Measurements from ENCODE around the gene USP19. TPM values are rescaled to one million over a fixed set of nuclear protein-coding genes. Genes with fewer than 3 reads are reported as not detected.

USP19 gene
- total RNA-seq, 2 experiments from 2014 or later = 77.8 to 78.2 TPM

- H3K36me3 Mint-ChIP-seq = peaks cover 22% of the 10 kb centered on the region
- peak; percentile 87 for DNase-seq
- peaks cover 23% of the 10 kb centered on the region for H3K4me1 Mint-ChIP-seq
- peak; percentile 97 for ATAC-seq (ENCODE audit: low read depth)
- no peaks in the 10 kb centered on the region for H3K27me3 Mint-ChIP-seq
- POLR2A ChIA-PET = interaction anchor here (0.5 to 3.7 kb wide), 6 partner anchors 9 to 714 kb away, joined by 3 to 56 read pairs (median 6); partner anchors contain the start of genes QRICH1 and USP19
- H3K27ac Mint-ChIP-seq = peak within 1 kb of the TSS; percentile 98
- H3K9me3 Mint-ChIP-seq = no peaks in the 10 kb centered on the region
- H3K4me3 Mint-ChIP-seq = peak within 1 kb of the TSS; percentile 99
These were observed 16.0 kb downstream of the USP19 start, which contains the start of gene QARS1 for GRCh38 chr3:49104427-49105291. QARS1 (minus strand) TSS chr3:49104757; CDS start chr3:49104733, 24 bp downstream.

- POLR2A ChIA-PET = interaction anchor here (0.5 to 3.7 kb wide), 6 partner anchors 8 to 714 kb away, joined by 3 to 56 read pairs (median 6); partner anchors contain the start of genes QRICH1 and USP19
- peaks cover 23% of the 10 kb centered on the region for H3K4me1 Mint-ChIP-seq
- DNase-seq = no peak
- peak overlapping the region; percentile 99 for H3K4me3 Mint-ChIP-seq
- H3K36me3 Mint-ChIP-seq = peaks cover 19% of the 10 kb centered on the region
- ATAC-seq (ENCODE audit: low read depth) = no peak
- peak overlapping the region; percentile 98 for H3K27ac Mint-ChIP-seq
- no peaks in the 10 kb centered on the region for H3K9me3 Mint-ChIP-seq
- no peaks in the 10 kb centered on the region for H3K27me3 Mint-ChIP-seq
These were observed 16.6 kb downstream of the USP19 start for GRCh38 chr3:49104052-49104426.

- Mint-ChIP-seq H3K9me3 (no peaks in the 10 kb centered on the region), H3K4me1 (peaks cover 14% of the 10 kb centered on the region), H3K27me3 (no peaks in the 10 kb centered on the region), H3K4me3 (no peak overlapping the region), H3K27ac (no peak overlapping the region), H3K36me3 (peaks cover 15% of the 10 kb centered on the region)
- POLR2A ChIA-PET = no interaction called here
- ATAC-seq (ENCODE audit: low read depth) = no peak
- DNase-seq = no peak
These were observed 20.5 kb downstream of the USP19 start for GRCh38 chr3:49100046-49100615.

GRCh38 chr3:49098910-49099630, 21.6 kb downstream of the USP19 start:
- POLR2A ChIA-PET = interaction anchor here (0.5 kb wide), 1 partner anchor 63 kb away, joined by 3 read pairs; no protein-coding TSS in a partner anchor
- Mint-ChIP-seq H3K27ac (no peak overlapping the region), H3K4me1 (peaks cover 13% of the 10 kb centered on the region), H3K9me3 (no peaks in the 10 kb centered on the region), H3K4me3 (no peak overlapping the region), H3K27me3 (no peaks in the 10 kb centered on the region), H3K36me3 (peaks cover 15% of the 10 kb centered on the region)
- ATAC-seq (ENCODE audit: low read depth) = no peak
- DNase-seq = no peak

GRCh38 chr3:49098429-49098828, 22.2 kb downstream of the USP19 start:
- POLR2A ChIA-PET = no interaction called here
- Mint-ChIP-seq H3K36me3 (peaks cover 14% of the 10 kb centered on the region), H3K27me3 (no peaks in the 10 kb centered on the region)

GRCh38 chr3:49093853-49094767, 26.5 kb downstream of the USP19 start, which contains the start of gene QRICH1:
QRICH1 (minus strand) TSS chr3:49094071; CDS start chr3:49077017, 17,054 bp downstream.
- DNase-seq (peak; percentile 96), ATAC-seq (ENCODE audit: low read depth) (peak; percentile 82)
- POLR2A ChIA-PET = interaction anchor here (0.6 to 4.5 kb wide), 35 partner anchors 8 to 579 kb away, joined by 3 to 101 read pairs (median 4); partner anchors contain the start of genes ARIH2, DAG1, DALRD3 and IMPDH2
- Mint-ChIP-seq H3K36me3 (peaks cover 7% of the 10 kb centered on the region), H3K4me3 (peak within 1 kb of the TSS; percentile 96), H3K27me3 (no peaks in the 10 kb centered on the region), H3K9me3 (no peaks in the 10 kb centered on the region), H3K27ac (peak within 1 kb of the TSS; percentile 97), H3K4me1 (peaks cover 19% of the 10 kb centered on the region)

More at GRCh38 chr3:49098429-49098828, 22.2 kb downstream of the USP19 start:
- Mint-ChIP-seq H3K9me3 (no peaks in the 10 kb centered on the region), H3K4me1 (peaks cover 7% of the 10 kb centered on the region), H3K27ac (peak overlapping the region; percentile 11), H3K4me3 (no peak overlapping the region)
- ATAC-seq (ENCODE audit: low read depth) = no peak
- no peak for DNase-seq

- POLR2A ChIA-PET = interaction anchor here (0.6 to 4.5 kb wide), 34 partner anchors 7 to 580 kb away, joined by 3 to 101 read pairs (median 4); partner anchors contain the start of genes ARIH2, DAG1, DALRD3 and IMPDH2
- Mint-ChIP-seq H3K27ac (peak overlapping the region; percentile 93), H3K4me3 (peak overlapping the region; percentile 96), H3K9me3 (no peaks in the 10 kb centered on the region), H3K4me1 (peaks cover 19% of the 10 kb centered on the region), H3K27me3 (no peaks in the 10 kb centered on the region), H3K36me3 (peaks cover 7% of the 10 kb centered on the region)
- peak; percentile 37 for ATAC-seq (ENCODE audit: low read depth)
- peak; percentile 92 for DNase-seq
These were observed 27.4 kb downstream of the USP19 start for GRCh38 chr3:49092938-49093852.

- DNase-seq (no peak), ATAC-seq (ENCODE audit: low read depth) (no peak)
- H3K27me3 Mint-ChIP-seq = no peaks in the 10 kb centered on the region
- no peaks in the 10 kb centered on the region for H3K4me1 Mint-ChIP-seq
- no peaks in the 10 kb centered on the region for H3K9me3 Mint-ChIP-seq
- H3K27ac Mint-ChIP-seq = no peak overlapping the region
- POLR2A ChIA-PET = no interaction called here
- H3K4me3 Mint-ChIP-seq = no peak overlapping the region
- peaks cover 5% of the 10 kb centered on the region for H3K36me3 Mint-ChIP-seq
These were observed 39.2 kb downstream of the USP19 start for GRCh38 chr3:49081429-49081828.

- Mint-ChIP-seq H3K27ac (no peak overlapping the region), H3K36me3 (peaks cover 9% of the 10 kb centered on the region), H3K4me1 (no peaks in the 10 kb centered on the region), H3K4me3 (no peak overlapping the region), H3K9me3 (no peaks in the 10 kb centered on the region), H3K27me3 (no peaks in the 10 kb centered on the region)
- ATAC-seq (ENCODE audit: low read depth) (no peak), DNase-seq (no peak)
- POLR2A ChIA-PET = interaction anchor here (0.9 kb wide), 1 partner anchor 14 kb away, joined by 3 read pairs; the partner anchor contains the start of gene QRICH1
These were observed 41.4 kb downstream of the USP19 start for GRCh38 chr3:49079270-49079669.

- no peaks in the 10 kb centered on the region for H3K27me3 Mint-ChIP-seq
- H3K9me3 Mint-ChIP-seq = no peaks in the 10 kb centered on the region
- POLR2A ChIA-PET = no interaction called here
- DNase-seq = no peak
- H3K4me3 Mint-ChIP-seq = no peak overlapping the region
- H3K36me3 Mint-ChIP-seq = peaks cover 17% of the 10 kb centered on the region
- no peak for ATAC-seq (ENCODE audit: low read depth)
- H3K27ac Mint-ChIP-seq = no peak overlapping the region
- H3K4me1 Mint-ChIP-seq = peaks cover 1% of the 10 kb centered on the region
These were observed 44.0 kb downstream of the USP19 start for GRCh38 chr3:49076646-49077045.

GRCh38 chr3:49076116-49076515, 44.5 kb downstream of the USP19 start:
- Mint-ChIP-seq H3K9me3 (no peaks in the 10 kb centered on the region), H3K36me3 (peaks cover 17% of the 10 kb centered on the region), H3K27ac (no peak overlapping the region), H3K4me3 (no peak overlapping the region), H3K4me1 (peaks cover 1% of the 10 kb centered on the region), H3K27me3 (no peaks in the 10 kb centered on the region)
- no peak for DNase-seq
- POLR2A ChIA-PET = no interaction called here
- no peak for ATAC-seq (ENCODE audit: low read depth)

All from activated naive CD8-positive, alpha-beta T cell treated with anti-CD3 and anti-CD28 coated beads, Interleukin-2, amount 10 ng/mL, durations not matched to agents 7 days and 5 days (primary cell).